HuH-7 (cell line): ENCODE measurements around the gene TMEM53.
A peak's percentile ranks its signal among the peaks of the same experiment; 100 is the strongest.

ENCODE experiments used
- DNase-seq: peaks from one replicate; pipeline ENCODE4 v3.0.0; 2011; ENCODE audit warnings: low spot score

TMEM53 gene

GRCh38 chr1:44698138-44698537, 23.9 kb upstream of the TMEM53 start:
- DNase-seq: no peak

- DNase-seq: no peak
Measured at GRCh38 chr1:44696789-44697345, 22.6 kb upstream of the TMEM53 start.

- DNase-seq: no peak
Measured at GRCh38 chr1:44696101-44696500, 21.8 kb upstream of the TMEM53 start.

- DNase-seq: no peak
Measured at GRCh38 chr1:44695671-44696070, 21.4 kb upstream of the TMEM53 start.

- no peak for DNase-seq
Measured at GRCh38 chr1:44694863-44695478, 20.7 kb upstream of the TMEM53 start.

GRCh38 chr1:44693900-44694299, 19.6 kb upstream of the TMEM53 start:
- DNase-seq: no peak

- no peak for DNase-seq
Measured at GRCh38 chr1:44693159-44693558, 18.9 kb upstream of the TMEM53 start.

- DNase-seq: no peak
Measured at GRCh38 chr1:44689447-44689765, 15.1 kb upstream of the TMEM53 start.

- no peak for DNase-seq
Measured at GRCh38 chr1:44688760-44689446, 14.6 kb upstream of the TMEM53 start.

GRCh38 chr1:44685881-44686280, 11.6 kb upstream of the TMEM53 start:
- no peak for DNase-seq

- no peak for DNase-seq
Measured at GRCh38 chr1:44685218-44685617, 10.9 kb upstream of the TMEM53 start.

- no peak for DNase-seq
Measured at GRCh38 chr1:44684525-44684924, 10.2 kb upstream of the TMEM53 start.

- no peak for DNase-seq
Measured at GRCh38 chr1:44682883-44683265, 8.6 kb upstream of the TMEM53 start.

- peak; percentile 58 for DNase-seq
Measured at GRCh38 chr1:44681905-44682882, 7.9 kb upstream of the TMEM53 start.

GRCh38 chr1:44679468-44679867, 5.2 kb upstream of the TMEM53 start:
- no peak for DNase-seq

GRCh38 chr1:44678626-44679025, 4.3 kb upstream of the TMEM53 start:
- no peak for DNase-seq

- DNase-seq: no peak
Measured at GRCh38 chr1:44678120-44678519, 3.8 kb upstream of the TMEM53 start.

- peak; percentile 59 for DNase-seq
Measured at GRCh38 chr1:44677201-44677766, 3.0 kb upstream of the TMEM53 start.

- DNase-seq: no peak
Measured at GRCh38 chr1:44676484-44677200, 2.4 kb upstream of the TMEM53 start.

- DNase-seq: no peak
Measured at GRCh38 chr1:44675186-44675585, 905 bp upstream of the TMEM53 start.

GRCh38 chr1:44673675-44674112, 587 bp downstream of the TMEM53 start:
- no peak for DNase-seq
